NCI-H226 (cell line): Measurements from ENCODE around the gene C22orf42.
"Not testable (repeated sequence)": the region's sequence is repeated elsewhere in the genome, so short reads cannot be mapped to it uniquely, and the experiment has no call there.

Experiments
- DNase-seq: peaks from one replicate; pipeline ENCODE4 v3.0.0-alpha.2; 2015

C22orf42 gene

DNA sequence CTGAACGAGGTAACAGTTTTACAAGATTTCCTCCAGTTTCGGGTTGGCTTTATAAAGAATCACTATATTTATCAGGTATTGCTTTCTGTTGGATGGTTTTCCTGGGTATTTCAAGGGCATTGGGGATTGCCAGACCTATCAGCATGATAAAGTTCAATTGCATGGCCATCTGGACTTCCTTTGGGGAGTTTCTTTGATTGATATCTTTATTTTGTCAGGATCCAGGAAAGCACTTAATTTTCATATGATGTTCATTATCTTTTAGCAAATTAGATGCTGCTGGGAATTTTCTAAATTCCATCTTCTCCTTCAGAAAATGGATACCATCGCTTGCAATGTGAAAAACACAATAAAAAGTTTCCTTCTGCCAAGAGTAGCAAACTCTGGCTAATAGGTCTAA lies 24.5 kb upstream of the C22orf42 start:
- no peak for DNase-seq

DNA sequence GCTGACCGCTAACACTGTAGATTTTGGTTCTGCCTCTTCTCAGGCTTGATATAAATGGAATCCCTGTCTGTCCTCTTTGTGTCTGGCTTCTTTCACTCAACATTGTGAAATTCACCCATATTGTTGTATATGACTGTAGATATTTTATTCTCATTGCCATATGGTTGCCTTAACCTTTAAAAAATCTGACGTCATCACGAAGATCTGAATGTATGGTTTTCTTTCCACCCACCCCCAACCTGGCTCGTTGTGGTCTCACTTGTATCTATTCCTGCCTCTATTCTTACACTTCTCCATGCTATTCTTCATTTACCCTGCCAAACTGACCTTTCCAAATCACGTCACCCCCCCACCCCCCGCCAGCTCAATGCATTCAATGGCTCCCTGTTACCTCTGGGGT lies 21.9 kb upstream of the C22orf42 start:
- DNase-seq, result no peak

DNA sequence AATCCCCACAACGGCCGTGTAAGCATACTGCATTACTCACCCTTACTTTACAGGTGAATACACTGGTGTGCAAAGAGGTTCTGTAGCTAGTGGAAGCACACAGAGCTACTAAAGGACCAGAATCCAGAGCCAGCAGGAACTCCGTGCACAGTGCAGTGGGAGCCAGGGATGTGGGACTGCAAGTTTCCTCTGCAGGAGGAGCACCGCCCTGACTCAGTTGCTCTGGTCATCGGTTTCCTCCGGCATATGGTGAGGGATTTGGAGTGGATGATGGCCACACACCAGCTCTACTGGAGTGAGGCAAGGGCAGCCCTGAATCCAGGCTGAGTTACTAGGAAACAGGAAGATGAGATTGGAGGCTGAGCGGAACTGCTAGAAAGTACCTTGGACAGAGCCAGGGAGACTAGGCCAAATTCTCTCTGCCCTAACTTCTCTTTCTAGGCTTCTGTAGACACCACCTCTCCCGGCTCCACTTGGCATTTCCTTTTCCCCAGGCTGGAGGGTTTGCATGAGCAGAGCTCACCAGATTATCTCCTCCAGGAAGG lies 18.2 kb upstream of the C22orf42 start:
- DNase-seq, result peak; percentile 2

DNA sequence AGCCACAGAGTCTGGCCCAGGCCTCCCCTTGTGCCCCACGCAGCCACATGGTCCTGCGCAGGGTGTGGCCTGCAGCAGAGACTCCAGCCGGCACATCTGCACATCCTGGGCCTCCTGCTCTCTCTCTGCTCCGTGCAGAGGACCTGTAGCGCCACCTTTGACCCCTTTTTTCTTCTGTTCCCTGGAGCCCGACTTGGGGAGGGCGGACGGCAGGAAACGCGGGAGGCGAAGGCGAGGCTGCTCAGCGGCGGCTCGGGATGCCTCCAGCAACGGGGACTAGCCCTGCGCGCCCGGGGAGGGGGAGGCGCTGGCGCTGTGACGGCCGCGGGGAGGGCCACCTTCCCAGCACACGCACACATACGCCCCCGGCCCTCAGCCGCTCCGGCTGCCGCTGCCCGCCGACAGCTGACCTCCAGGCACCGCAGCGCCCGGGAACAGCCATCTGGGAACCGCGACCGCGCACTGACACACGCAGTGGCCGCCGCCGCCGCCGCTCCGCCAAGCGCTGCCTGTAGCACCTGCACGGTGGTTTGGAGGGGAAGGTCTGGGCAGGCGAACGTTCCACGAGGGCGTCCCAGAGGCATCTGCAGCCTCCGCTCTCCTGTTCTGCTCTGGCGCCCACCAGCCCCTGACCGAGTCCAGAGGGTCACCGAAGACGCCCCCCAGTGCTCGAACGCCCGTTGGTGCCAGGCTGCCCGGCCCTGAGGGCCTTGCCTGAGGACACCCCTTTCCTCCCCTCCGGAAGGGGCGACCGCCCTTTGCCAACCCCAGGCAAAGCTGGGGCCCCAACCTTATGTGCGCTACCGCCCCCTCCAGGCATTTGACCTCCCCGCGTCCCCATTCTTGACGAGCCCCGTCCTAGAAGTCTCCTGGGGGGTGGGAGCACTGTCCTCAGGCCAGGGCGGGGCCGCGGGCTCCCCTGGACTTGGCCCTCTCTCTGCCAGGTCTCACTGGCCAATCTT lies 16.9 kb upstream of the C22orf42 start:
- no peak for DNase-seq

DNA sequence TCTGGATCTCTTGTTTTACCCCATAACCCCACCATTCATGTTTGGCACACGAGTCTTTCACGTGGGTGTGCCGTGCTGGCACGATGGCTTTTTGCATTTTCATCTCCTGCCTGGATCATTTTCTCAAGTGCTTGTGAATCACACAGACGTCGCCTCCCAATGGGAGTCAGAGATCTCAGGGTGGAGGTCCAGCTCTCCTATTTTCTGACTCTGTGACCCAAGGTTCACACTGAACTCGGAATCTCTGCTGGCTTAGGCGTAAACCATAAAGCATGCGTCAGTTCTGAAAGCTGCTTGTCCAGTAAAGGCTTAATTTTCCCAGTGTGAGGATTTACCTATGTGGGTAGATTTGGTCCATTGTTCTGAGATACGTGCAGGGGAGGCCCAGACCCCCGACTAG lies 16.0 kb upstream of the C22orf42 start:
- DNase-seq, result no peak

DNA sequence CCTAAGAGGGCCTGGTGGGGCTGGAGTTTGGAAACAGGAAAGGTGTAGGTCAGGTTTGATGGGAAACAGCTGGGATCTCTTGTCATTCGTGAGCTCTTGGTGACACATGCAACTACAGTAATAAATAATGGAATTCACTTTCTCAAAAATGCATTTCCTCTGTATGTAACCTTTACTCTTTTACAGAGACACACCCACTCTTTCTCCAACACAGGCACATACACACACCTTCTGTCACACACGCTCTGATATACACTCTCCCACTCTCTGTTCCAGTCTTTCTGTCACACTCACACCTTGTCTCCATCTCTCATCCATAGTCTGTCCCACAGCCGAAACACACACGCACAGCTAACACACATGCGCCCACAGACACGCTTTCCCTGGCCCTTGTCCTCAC lies 6.6 kb upstream of the C22orf42 start:
- no peak for DNase-seq

DNA sequence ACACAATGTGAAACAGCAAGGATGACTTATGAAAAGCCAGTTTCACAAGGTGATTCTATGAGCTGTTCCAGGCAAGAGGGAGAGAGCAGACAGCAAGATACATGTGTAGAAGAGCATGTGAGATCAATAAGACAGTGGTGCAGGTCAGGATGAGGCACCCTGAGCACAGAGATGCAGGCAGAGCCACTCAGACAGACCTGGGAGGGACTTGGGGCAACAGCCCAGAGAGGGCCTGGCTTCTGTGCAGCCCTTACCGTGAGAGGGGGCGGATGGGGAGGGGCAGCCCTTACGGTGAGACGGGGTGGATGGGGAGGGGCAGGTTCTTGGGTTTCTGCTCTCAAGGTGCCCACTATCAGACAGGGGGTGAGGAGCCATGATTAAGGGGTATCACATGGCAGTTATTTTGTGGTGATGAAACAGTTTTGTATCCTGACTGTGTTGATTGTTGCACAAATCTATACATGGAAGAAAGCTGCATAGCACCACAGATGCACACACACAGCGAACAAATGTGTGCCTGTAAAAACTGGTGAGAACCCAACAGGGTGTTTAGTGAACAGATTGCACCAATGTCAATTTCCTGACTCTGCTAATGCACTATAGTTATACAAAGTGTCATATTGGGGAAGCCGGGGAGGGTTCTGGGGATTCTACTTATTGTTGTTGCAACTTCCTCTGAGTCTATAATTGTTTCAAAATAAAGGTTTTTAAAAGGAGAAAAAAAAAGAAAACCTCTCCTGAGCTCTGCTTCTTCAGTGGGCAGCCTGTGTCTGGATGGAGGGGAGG lies 5.2 kb upstream of the C22orf42 start:
- DNase-seq, result no peak

DNA sequence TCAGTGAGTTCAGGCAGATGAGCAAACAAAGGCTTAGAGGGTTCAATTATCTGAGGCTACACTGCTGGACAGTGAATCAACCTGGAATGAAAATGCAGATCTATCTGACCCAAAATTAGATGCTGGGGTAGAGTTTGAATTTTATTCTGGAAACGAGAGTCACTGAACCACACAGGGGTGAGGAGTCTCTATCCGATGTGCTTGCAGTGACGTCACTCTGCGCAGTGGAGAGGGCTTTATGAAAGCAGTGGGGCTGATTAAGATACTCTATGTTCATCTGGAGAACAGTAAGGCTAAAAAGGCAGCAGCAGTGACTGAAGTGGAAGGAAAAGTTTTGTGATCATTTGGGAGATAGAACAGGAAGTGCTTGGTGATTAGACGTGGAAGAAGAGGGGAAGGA lies 1.3 kb upstream of the C22orf42 start:
- not testable (repeated sequence) for DNase-seq

DNA sequence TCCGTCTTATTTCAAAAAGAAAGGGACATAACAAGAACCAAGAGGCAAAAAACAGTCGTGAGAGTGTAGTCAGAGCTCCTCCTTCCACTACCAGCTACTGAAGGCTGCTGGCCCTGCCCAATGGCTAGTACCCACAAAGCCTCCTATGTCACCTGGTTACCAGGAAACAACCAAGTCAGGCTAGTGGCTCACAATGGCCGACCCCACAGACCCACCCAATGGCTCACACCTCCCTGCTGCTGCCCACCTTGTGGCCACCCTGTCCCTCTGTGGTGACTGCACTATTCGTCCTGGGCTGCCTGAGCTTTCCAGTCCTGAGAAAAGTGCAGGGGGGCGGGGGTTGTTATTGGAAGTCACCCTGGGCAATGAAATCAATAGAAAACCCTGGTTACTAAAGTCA lies 1.5 kb downstream of the C22orf42 start:
- DNase-seq, result not testable (repeated sequence)

DNA sequence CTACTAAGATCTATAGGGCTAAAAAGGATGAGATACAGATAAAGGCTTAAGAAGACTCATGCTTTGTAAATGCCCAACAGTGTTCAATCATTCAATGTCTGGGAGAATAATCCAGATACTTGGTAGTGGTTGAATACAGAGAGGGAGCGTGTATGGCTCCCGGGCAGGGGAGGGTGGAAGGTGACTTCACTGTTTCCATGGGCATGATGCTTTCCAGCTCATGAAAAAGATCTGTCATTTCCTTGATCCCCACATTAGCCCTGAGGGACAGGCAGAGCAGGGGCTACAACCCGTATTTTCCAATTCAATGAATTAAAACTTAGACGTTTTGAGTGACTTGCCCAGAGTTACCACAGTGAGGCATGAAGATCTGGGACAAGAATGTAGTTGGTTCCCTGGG lies 4.4 kb downstream of the C22orf42 start:
- DNase-seq, result not testable (repeated sequence)

DNA sequence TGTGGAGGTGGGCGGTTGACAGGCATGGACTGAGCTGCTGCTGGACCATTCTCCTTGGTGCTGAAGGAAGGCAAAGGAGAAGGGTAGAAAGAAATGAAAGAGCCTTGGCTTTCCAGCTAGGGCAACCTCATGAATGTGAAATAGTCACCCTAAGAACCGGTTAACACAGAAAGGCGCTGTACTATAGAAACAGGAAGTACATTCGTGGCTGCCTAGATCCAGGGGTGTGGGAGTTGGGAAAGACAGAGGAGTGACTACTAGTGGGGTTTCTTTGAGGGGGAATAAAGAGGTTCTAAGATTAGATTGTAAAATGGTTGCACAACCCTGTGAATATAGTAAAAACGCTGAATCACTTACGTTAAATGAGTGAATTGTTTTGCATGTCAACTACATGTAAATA lies 7.5 kb downstream of the C22orf42 start:
- DNase-seq, result not testable (repeated sequence)

DNA sequence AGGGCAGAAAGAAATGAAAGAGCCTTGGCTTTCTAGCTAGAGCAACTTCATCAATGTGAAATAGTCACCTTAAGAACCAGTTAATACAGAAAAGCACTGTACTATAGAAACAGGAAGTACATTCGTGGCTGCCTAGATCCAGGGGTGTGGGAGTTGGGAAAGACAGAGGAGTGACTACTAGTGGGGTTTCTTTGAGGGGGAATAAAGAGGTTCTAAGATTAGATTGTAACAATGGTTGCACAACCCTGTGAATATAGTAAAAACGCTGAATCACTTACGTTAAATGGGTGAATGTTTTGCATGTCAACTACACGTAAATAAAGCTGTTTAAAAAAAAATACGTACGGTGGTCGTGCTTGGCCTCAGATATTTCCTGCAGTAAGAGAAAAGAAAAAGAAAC lies 8.5 kb downstream of the C22orf42 start:
- not testable (repeated sequence) for DNase-seq

DNA sequence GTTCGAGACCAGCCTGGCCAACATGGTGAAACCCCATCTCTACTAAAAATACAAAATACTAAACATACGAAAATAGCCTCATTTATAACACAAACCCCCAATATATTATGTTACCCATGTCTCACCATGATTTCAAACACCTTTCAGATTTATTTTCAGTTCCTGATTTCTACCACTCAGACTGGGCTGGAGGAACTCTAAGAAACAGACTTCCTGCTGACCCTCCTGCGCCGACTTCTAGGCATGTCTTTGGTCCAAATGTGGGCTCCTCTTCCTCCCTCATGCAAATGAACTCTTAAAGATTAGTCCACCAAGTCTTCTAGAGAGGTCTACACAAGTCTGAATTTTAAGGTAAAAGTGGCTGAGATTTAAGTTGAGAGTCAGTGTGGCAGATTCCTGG lies 10.7 kb downstream of the C22orf42 start:
- not testable (repeated sequence) for DNase-seq

DNA sequence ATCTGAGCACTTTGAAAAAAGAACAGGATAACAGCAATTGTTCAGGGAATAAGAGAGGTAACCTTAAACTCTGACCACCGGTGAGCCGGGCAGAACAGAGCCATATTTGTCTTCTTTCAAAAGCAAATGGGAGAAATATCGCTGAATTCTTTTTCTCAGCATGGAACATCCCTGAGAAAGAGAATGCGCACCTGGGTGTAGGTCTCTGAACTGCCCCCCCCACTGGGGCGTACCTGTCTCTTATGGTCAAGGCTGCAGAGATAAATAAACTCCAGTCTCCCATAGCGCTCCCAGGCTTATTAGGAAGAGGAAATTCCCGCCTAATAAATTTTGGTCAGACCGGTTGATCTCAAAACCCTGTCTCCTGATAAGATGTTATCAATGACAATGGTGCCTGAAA lies 12.0 kb downstream of the C22orf42 start:
- DNase-seq, result not testable (repeated sequence)

DNA sequence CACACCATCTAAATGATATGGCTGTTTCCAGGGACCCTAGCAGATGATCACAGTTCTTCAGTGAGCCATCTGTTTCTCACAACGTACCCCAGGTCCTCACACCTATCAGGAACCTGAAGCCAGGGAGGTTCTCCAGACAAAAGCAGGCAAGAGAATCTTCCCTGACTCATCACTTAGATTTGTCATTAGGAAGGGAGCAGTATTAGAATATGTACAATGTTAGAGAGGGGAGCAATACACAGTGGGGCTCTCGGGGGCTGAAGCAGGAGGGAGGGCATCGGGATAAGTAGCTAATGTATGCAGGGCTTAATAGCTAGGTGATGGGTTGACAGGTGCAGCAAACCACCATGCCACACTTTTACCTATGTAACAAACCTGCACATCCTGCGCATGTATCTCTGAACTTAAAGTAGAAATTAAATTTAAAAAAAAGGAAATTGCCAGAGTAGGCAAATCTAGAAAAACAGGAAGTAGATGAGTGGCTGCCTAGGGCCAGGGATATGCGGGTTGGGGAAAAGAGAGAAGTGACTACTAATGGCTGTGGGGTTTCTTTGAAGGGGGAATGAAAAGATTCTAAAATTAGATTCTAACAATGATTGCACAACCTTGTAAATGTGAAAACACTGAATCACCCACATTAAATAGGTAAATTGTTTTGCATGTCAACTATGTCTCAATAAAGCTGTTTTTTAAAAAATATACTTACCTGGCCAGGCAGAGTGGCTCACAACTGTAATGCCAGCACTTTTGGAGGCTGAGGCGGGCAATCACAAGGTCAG lies 14.4 kb downstream of the C22orf42 start:
- no peak for DNase-seq

DNA sequence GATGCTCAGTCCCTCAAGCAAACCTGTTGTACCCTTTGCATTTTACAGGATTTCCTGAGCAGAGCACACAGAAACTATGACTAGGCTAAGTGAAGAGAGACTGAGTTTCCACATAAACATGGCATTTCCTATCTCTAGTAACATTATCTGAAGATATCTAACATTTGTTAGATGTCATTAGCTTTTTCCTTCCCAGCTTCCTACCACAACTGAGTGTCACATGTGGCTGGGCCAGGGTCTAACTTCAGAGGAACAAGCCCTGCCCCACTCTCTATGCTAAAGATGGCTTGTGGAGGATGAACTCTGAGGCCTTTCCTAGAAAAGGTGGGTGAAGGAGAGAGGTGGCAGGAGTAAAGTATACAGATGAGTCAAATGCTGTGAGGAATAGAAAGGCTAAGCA lies 16.5 kb downstream of the C22orf42 start:
- no peak for DNase-seq

DNA sequence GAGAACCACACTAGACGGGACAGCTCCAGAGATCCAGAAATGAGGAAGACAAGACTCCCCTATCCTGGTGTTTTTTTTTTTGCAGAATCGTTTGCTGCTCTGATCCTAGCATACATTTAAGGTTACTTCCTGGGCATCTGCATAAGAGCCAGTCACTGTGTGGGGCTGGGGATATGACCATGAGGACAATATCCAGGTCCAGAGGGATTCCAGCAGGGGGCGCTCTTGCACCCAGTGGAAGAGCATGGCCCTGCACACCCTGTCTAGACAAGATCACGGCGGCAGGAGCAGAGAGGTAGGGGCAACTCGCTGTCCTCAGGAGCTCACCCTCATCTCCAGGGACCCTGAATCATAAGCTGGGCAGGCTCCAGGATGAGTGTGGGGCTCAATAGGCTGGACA lies 18.4 kb downstream of the C22orf42 start:
- DNase-seq, result not testable (repeated sequence)

DNA sequence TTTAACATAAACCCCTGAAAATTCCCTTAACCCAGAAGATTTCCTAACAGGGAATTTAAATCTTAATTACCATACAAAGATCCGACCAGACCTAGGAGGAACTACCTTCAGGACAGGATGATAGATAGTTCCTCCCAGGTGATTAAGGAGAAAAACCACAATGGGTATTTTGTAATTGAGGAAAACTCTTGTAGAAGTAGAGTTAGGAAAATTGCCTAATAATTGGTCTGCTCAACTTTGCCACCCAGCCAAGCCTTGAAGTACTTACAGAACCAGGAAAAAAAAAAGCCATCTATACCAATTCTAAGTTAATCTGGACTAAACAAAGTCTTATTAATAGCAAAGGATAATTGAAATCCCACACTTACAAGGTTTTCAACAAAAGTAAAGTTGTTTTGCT lies 20.5 kb downstream of the C22orf42 start:
- not testable (repeated sequence) for DNase-seq

DNA sequence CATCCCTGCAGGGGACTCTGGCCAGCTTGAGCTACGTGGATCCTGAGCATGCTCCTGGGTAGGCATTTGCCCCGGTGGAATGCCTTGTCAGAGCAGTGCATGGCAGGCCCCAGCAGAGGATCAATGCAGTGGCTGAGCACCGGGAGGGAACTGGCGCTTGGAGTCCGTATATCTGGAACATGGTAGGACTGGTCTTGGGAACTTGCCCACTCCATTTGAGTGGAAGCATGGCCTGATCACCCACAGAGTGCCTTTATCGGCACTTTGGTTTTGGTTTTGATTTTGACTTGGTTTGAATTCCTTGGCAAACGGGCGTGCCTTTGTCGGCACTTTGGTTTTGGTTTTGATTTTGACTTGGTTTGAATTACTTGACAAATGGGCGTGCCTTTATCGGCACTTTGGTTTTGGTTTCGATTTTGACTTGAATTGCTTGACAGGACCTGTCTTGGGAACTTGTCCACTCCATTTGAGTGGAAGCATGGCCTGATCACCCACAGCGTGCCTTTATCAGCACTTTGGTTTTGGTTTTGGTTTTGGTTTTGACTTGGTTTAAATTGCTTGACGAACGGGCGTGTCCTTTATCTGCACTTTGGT lies 21.3 kb downstream of the C22orf42 start:
- DNase-seq, result peak; percentile 3

DNA sequence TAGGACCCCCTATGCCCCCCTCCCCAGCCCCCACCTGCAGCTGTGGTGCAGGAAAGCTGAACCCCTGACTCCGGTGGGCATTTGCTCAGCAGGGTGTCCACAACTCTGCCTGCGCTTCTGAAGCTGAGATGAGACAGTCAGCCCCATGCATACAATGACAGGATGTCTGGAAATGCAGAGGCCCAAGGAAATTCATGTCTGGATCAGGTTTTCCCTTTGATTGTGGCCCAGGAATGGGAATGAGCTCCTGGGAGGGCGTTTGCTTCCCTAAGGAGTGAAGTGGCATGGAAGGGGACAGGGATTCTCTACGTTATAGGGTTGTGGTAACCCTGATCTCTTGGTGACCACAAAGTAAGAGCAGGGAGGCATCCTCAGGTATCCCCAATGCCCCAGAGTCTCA lies 22.2 kb downstream of the C22orf42 start:
- not testable (repeated sequence) for DNase-seq

DNA sequence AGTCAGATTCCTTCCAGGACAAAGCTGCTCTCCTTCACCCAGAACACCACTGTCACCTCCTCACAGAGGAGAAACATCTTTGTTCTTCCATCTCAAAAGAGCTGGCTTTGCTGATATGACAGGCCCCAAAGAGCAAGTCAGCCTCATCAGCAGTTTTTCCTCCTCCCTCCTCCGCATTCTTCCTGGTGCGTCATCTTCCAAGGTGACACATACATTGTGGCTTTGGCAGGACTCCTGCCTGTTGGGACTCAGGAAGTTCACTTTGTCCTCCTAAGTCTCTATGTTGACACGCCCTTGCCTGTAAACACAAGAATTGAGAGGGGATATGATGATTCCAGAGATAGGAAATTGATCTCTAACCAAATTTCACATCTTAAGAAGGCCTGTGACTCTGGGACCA lies 23.1 kb downstream of the C22orf42 start:
- not testable (repeated sequence) for DNase-seq

DNA sequence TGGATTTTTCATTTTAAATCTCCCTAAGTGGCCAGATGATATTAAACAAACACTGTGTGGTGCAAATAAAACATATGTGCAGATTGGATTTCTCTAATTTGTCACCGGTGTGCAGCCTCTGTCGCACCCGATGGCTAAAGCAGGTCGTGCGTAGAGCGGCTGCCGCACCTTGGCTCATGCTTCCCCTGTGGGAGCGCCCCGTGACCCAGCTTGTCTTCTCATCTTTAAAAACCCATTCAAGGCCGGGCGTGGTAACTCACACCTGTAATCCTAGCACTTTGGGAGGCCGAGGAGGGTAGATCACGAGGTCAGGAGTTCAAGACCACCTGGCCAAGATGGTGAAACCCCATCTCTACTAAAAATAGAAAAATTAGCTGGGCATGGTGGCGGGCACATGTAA lies 24.3 kb downstream of the C22orf42 start:
- DNase-seq, result not testable (repeated sequence)
